Ectodermal cell (in vitro differentiated cells): ENCODE measurements around the gene PCCB. TPM values are rescaled to one million over a fixed set of nuclear protein-coding genes. Genes with fewer than 3 reads are reported as not detected.
A peak's percentile ranks its signal among the peaks of the same experiment; 100 is the strongest.
"Not testable (repeated sequence)": the region's sequence is repeated elsewhere in the genome, so short reads cannot be mapped to it uniquely, and the experiment has no call there.

Experiments used
- H3K27ac ChIP-seq: 2 replicates; pipeline ENCODE4 v1.7.0; 2013; ENCODE audit warnings: mild to moderate bottlenecking, low read depth, low read length; ENCODE audit not compliant: insufficient read depth, poor library complexity, severe bottlenecking
- H3K27me3 ChIP-seq: 2 replicates; pipeline ENCODE4 v1.7.0; 2013; ENCODE audit warnings: mild to moderate bottlenecking, low read length; ENCODE audit not compliant: insufficient read depth, control insufficient read depth, poor library complexity, severe bottlenecking
- H3K36me3 ChIP-seq: one replicate; pipeline ENCODE4 v1.7.0; 2013; ENCODE audit warnings: low read length; ENCODE audit not compliant: control insufficient read depth, insufficient read depth
- H3K4me1 ChIP-seq: one replicate; pipeline ENCODE4 v1.7.0; 2013; ENCODE audit warnings: low read length; ENCODE audit not compliant: control insufficient read depth, insufficient read depth
- H3K4me3 ChIP-seq: 2 replicates; pipeline ENCODE4 v1.7.0; 2013; ENCODE audit warnings: low read depth, low read length, control low read depth; ENCODE audit not compliant: insufficient read depth
- H3K9me3 ChIP-seq: 2 replicates; pipeline ENCODE4 v1.7.0; 2013; ENCODE audit warnings: mild to moderate bottlenecking, low read length, moderate library complexity; ENCODE audit not compliant: control insufficient read depth
- whole genome bisulfite sequencing, 2 experiments: methylation state at CpG; one replicate each; pipeline ENCODE4 v1.1.7; 2013; ENCODE audit warnings: missing lambda C conversion rate in 2 of 2; 5-methylcytosine and 5-hydroxymethylcytosine counted together
- polyA plus RNA-seq, 4 experiments: library from polyadenylated mRNA; stranded (reverse); fragments of 50-300 nt; gene quantifications; one replicate each; pipeline ENCODE4 v1.2.3, GENCODE V29; 2013

Gene PCCB
- 61.7 TPM for polyA plus RNA-seq (2013, experiment 1 of 4)
- polyA plus RNA-seq (2013, experiment 2 of 4), result 63.0 TPM
- polyA plus RNA-seq (2013, experiment 3 of 4), result 52.4 TPM
- polyA plus RNA-seq (2013, experiment 4 of 4), result 56.5 TPM

- Histone ChIP-seq H3K27ac (peak within 1 kb of the TSS; percentile 96), H3K27me3 (no peaks in the 10 kb centered on the region), H3K4me3 (peak within 1 kb of the TSS; percentile 68), H3K9me3 (no peaks in the 10 kb centered on the region), H3K4me1 (peaks cover 8% of the 10 kb centered on the region), H3K36me3 (no peaks in the 10 kb centered on the region)
- 1 to 2% methylated on average over 64 of the region's 64 CpGs for WGBS, 2 experiments
These were observed at the start of gene PCCB for GRCh38 chr3:136250059-136250902. Gene PCCB (plus strand): TSS chr3:136250340. CDS start chr3:136250376, 36 bp downstream.

- Histone ChIP-seq H3K9me3 (no peaks in the 10 kb centered on the region), H3K36me3 (no peaks in the 10 kb centered on the region), H3K4me1 (no peaks in the 10 kb centered on the region), H3K27me3 (no peaks in the 10 kb centered on the region), H3K27ac (no peak overlapping the region), H3K4me3 (no peak overlapping the region)
- WGBS, 2 experiments, result 90 to 94% methylated on average over 4 of the region's 4 CpGs
These were observed 42.5 kb upstream of the PCCB start for GRCh38 chr3:136207489-136208115.

GRCh38 chr3:136209921-136210320, 40.2 kb upstream of the PCCB start:
- H3K36me3 ChIP-seq, result no peaks in the 10 kb centered on the region
- no peak overlapping the region for H3K27ac ChIP-seq
- no peak overlapping the region for H3K4me3 ChIP-seq
- no peaks in the 10 kb centered on the region for H3K27me3 ChIP-seq
- no peaks in the 10 kb centered on the region for H3K9me3 ChIP-seq
- no peaks in the 10 kb centered on the region for H3K4me1 ChIP-seq

GRCh38 chr3:136211547-136211946, 38.6 kb upstream of the PCCB start:
- Histone ChIP-seq H3K4me3 (no peak overlapping the region), H3K27me3 (no peaks in the 10 kb centered on the region), H3K4me1 (no peaks in the 10 kb centered on the region), H3K36me3 (no peaks in the 10 kb centered on the region), H3K27ac (no peak overlapping the region), H3K9me3 (no peaks in the 10 kb centered on the region)
- WGBS, 2 experiments, result 84 to 88% methylated on average over 2 of the region's 2 CpGs

- H3K4me1 ChIP-seq, H3K4me3 ChIP-seq, H3K36me3 ChIP-seq, H3K27me3 ChIP-seq, H3K27ac ChIP-seq, H3K9me3 ChIP-seq: not testable (repeated sequence)
- WGBS, 2 experiments, result 93 to 94% methylated on average over 4 of the region's 4 CpGs
These were observed 27.4 kb upstream of the PCCB start for GRCh38 chr3:136222746-136223145.

GRCh38 chr3:136232413-136232812, 17.7 kb upstream of the PCCB start:
- WGBS, 2 experiments, result 89 to 93% methylated on average over 2 of the region's 2 CpGs
- Histone ChIP-seq H3K4me1 (no peaks in the 10 kb centered on the region), H3K4me3 (no peak overlapping the region), H3K27ac (no peak overlapping the region), H3K36me3 (no peaks in the 10 kb centered on the region), H3K9me3 (no peaks in the 10 kb centered on the region), H3K27me3 (no peaks in the 10 kb centered on the region)

GRCh38 chr3:136235545-136235944, 14.6 kb upstream of the PCCB start:
- Histone ChIP-seq H3K9me3 (no peaks in the 10 kb centered on the region), H3K27me3 (no peaks in the 10 kb centered on the region), H3K36me3 (no peaks in the 10 kb centered on the region), H3K27ac (no peak overlapping the region), H3K4me1 (no peaks in the 10 kb centered on the region), H3K4me3 (no peak overlapping the region)
- whole genome bisulfite sequencing, 2 experiments, result 75 to 94% methylated on average over 1 of the region's 1 CpG

GRCh38 chr3:136236109-136236508, 14.0 kb upstream of the PCCB start:
- 49 to 54% methylated on average over 2 of the region's 2 CpGs for WGBS, 2 experiments
- Histone ChIP-seq H3K36me3 (no peaks in the 10 kb centered on the region), H3K27ac (no peak overlapping the region), H3K27me3 (no peaks in the 10 kb centered on the region), H3K4me3 (no peak overlapping the region), H3K9me3 (no peaks in the 10 kb centered on the region), H3K4me1 (no peaks in the 10 kb centered on the region)

GRCh38 chr3:136237103-136237502, 13.0 kb upstream of the PCCB start:
- H3K27ac ChIP-seq, result no peak overlapping the region
- no peaks in the 10 kb centered on the region for H3K9me3 ChIP-seq
- no peaks in the 10 kb centered on the region for H3K27me3 ChIP-seq
- H3K4me3 ChIP-seq, result no peak overlapping the region
- 92 to 94% methylated on average over 1 of the region's 1 CpG for WGBS, 2 experiments
- no peaks in the 10 kb centered on the region for H3K36me3 ChIP-seq
- no peaks in the 10 kb centered on the region for H3K4me1 ChIP-seq

- WGBS, 2 experiments, result 51 to 53% methylated on average over 4 of the region's 4 CpGs
- H3K27ac ChIP-seq, result no peak overlapping the region
These were observed 12.0 kb upstream of the PCCB start for GRCh38 chr3:136237961-136238649.

More at GRCh38 chr3:136237961-136238649, 12.0 kb upstream of the PCCB start:
- Histone ChIP-seq H3K4me3 (no peak overlapping the region), H3K27me3 (no peaks in the 10 kb centered on the region), H3K9me3 (no peaks in the 10 kb centered on the region), H3K4me1 (no peaks in the 10 kb centered on the region), H3K36me3 (no peaks in the 10 kb centered on the region)
